ENCODE measurements around the gene TRNP1. TPM values are rescaled to one million over a fixed set of nuclear protein-coding genes. Genes with fewer than 3 reads are reported as not detected.

Gene TRNP1
- total and polyA plus RNA-seq, 4 donors, result 0.97 to 10.0 (median 2.4) TPM

DNA sequence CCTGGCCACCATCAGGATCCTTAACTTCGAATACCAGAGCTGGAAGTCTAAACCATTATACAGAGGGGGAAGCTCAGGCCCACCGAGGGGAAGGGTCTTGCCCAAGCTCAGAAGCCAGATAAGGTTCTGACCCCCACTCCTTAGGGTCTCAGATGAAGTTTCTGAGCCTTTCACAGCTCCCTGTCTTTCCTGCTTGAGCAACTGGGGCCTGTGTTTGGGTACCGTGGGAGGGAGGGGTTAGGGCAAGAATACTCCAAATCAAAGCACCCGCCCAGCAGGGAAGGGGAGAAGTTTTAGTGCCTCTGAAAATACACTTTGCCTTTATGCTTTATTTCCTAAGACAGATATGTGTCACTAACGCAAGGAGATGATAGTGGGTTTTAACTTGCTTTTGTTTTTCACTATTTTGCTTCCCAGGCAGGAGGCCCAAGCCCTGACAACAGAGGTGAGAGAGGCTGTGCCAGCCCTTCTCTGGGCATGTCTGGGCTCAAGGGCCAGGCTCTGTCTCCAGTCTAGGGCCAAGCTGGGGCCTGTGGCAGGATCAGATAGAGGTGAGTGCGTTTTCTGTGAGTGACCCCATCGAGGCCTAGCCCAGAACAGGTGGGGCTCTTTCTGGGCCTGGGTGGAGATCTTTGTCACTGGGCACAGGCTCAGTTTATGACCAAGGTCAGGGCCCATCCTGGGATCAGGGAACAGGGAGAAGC lies 39.7 kb downstream of the TRNP1 start (continued):
- TF ChIP-seq MAX (IDR thresholded peaks at IDR 0.05) (no peak), TAF1 (conservative IDR thresholded peaks at IDR 0.05) (no peak), FOXA1 (IDR thresholded peaks at IDR 0.05) (no peak), ZBTB33 (IDR thresholded peaks at IDR 0.05) (no peak), ATF3 (IDR thresholded peaks at IDR 0.05) (no peak), EGR1 (IDR thresholded peaks at IDR 0.05; ENCODE audit: low read depth in 2 of 2) (no peak)

DNA sequence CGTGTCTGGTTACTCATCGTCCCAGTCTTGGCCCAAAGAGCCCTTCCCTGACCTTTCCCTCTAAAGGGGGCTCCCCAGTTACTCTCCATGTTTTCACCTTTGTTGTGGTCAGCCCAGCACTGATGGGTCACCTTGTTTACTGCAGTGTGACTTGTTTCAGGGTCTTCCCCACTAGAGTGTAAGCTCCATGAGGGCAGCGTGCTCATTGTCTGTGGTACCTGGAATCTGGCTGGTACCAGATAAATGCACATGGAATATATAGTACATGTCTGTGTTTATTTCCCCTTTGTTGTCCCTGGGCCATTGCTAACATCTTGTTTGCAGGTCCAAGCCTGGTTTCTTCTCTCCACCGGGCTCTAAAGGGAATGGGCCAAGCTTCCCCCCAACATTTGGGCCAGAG lies 41.9 kb downstream of the TRNP1 start:
- no peaks in the 10 kb centered on the region for H3K4me1 ChIP-seq (ENCODE audit: control insufficient read depth in 4 of 4, insufficient read depth in 4 of 4, low read length in 3 of 4)
- H3K9ac ChIP-seq (ENCODE audit: low read depth in 1 of 2, low read length in 2 of 2), result no peak overlapping the region
- no peaks in the 10 kb centered on the region for H3K27me3 ChIP-seq (ENCODE audit: control insufficient read depth in 4 of 4, insufficient read depth in 4 of 4, low read length in 3 of 4)
- no peaks in the 10 kb centered on the region for H3K36me3 ChIP-seq (ENCODE audit: control insufficient read depth in 4 of 4, insufficient read depth in 3 of 4, low read depth in 1 of 4, low read length in 3 of 4)
- no peak for DNase-seq (ENCODE audit: low spot score)
- H3K27ac ChIP-seq (ENCODE audit: low read depth in 1 of 2, low read length in 2 of 2), result no peak overlapping the region
- no peak overlapping the region for H3K4me3 ChIP-seq (ENCODE audit: low read depth in 1 of 3, low read length in 3 of 3)
- no peak for TF ChIP-seq HNF4G (IDR thresholded peaks at IDR 0.05)
- no peaks in the 10 kb centered on the region for H3K9me3 ChIP-seq (ENCODE audit: control insufficient read depth in 4 of 4, low read length in 3 of 4)
- WGBS, result 97% methylated on average over 4 of the region's 4 CpGs

GRCh38 chr1:27036718-27037117 lies 43.2 kb downstream of the TRNP1 start:
- no peak overlapping the region for H3K4me3 ChIP-seq (ENCODE audit: low read depth in 1 of 3, low read length in 3 of 3)
- no peak for TF ChIP-seq CTCF (IDR thresholded peaks at IDR 0.05; ENCODE audit: low read depth, low read length, missing input control)
- no peak for TF ChIP-seq FOXA1 (IDR thresholded peaks at IDR 0.05)
- no peak for TF ChIP-seq MAX (IDR thresholded peaks at IDR 0.05)
- TF ChIP-seq SP1 (IDR thresholded peaks at IDR 0.05), result no peak
- TF ChIP-seq ZBTB33 (IDR thresholded peaks at IDR 0.05), result no peak
- TF ChIP-seq FOXA2 (IDR thresholded peaks at IDR 0.05), result no peak
- TF ChIP-seq RXRA (IDR thresholded peaks at IDR 0.05), result no peak
- no peak for TF ChIP-seq YY1 (IDR thresholded peaks at IDR 0.05)
- TF ChIP-seq TAF1 (conservative IDR thresholded peaks at IDR 0.05), result no peak
- TF ChIP-seq EGR1 (IDR thresholded peaks at IDR 0.05; ENCODE audit: low read depth in 2 of 2), result no peak
- TF ChIP-seq, protein P1, sequence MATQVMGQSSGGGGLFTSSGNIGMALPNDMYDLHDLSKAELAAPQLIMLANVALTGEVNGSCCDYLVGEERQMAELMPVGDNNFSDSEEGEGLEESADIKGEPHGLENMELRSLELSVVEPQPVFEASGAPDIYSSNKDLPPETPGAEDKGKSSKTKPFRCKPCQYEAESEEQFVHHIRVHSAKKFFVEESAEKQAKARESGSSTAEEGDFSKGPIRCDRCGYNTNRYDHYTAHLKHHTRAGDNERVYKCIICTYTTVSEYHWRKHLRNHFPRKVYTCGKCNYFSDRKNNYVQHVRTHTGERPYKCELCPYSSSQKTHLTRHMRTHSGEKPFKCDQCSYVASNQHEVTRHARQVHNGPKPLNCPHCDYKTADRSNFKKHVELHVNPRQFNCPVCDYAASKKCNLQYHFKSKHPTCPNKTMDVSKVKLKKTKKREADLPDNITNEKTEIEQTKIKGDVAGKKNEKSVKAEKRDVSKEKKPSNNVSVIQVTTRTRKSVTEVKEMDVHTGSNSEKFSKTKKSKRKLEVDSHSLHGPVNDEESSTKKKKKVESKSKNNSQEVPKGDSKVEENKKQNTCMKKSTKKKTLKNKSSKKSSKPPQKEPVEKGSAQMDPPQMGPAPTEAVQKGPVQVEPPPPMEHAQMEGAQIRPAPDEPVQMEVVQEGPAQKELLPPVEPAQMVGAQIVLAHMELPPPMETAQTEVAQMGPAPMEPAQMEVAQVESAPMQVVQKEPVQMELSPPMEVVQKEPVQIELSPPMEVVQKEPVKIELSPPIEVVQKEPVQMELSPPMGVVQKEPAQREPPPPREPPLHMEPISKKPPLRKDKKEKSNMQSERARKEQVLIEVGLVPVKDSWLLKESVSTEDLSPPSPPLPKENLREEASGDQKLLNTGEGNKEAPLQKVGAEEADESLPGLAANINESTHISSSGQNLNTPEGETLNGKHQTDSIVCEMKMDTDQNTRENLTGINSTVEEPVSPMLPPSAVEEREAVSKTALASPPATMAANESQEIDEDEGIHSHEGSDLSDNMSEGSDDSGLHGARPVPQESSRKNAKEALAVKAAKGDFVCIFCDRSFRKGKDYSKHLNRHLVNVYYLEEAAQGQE (IDR thresholded peaks at IDR 0.05), result no peak
- no peak for TF ChIP-seq GABPA (IDR thresholded peaks at IDR 0.05 in 1 of 2, conservative IDR thresholded peaks at IDR 0.05 in 1 of 2)
- TF ChIP-seq NR2F2 (IDR thresholded peaks at IDR 0.05), result no peak
- TF ChIP-seq ATF3 (IDR thresholded peaks at IDR 0.05), result no peak
- no peak overlapping the region for H3K27ac ChIP-seq (ENCODE audit: low read depth in 1 of 2, low read length in 2 of 2)
- H3K27me3 ChIP-seq (ENCODE audit: control insufficient read depth in 4 of 4, insufficient read depth in 4 of 4, low read length in 3 of 4), result no peaks in the 10 kb centered on the region
- H3K9me3 ChIP-seq (ENCODE audit: control insufficient read depth in 4 of 4, low read length in 3 of 4), result no peaks in the 10 kb centered on the region
- H3K36me3 ChIP-seq (ENCODE audit: control insufficient read depth in 4 of 4, insufficient read depth in 3 of 4, low read depth in 1 of 4, low read length in 3 of 4), result no peaks in the 10 kb centered on the region
- DNase-seq (ENCODE audit: low spot score), result no peak
- 86% methylated on average over 1 of the region's 1 CpG for WGBS
- no peak overlapping the region for H3K9ac ChIP-seq (ENCODE audit: low read depth in 1 of 2, low read length in 2 of 2)
- H3K4me1 ChIP-seq (ENCODE audit: control insufficient read depth in 4 of 4, insufficient read depth in 4 of 4, low read length in 3 of 4), result no peaks in the 10 kb centered on the region
